ENCODE data around the gene NKD1. TPM values are rescaled to one million over a fixed set of nuclear protein-coding genes. Genes with fewer than 3 reads are reported as not detected.

The NKD1 gene
- total and polyA plus RNA-seq, 9 donors, result 2.5 to 72.1 (median 12.7) TPM

- TF ChIP-seq EP300 (IDR thresholded peaks at IDR 0.05) (no peak), POLR2A (IDR thresholded peaks at IDR 0.05) (no peak)
- TF ChIP-seq, protein P1, sequence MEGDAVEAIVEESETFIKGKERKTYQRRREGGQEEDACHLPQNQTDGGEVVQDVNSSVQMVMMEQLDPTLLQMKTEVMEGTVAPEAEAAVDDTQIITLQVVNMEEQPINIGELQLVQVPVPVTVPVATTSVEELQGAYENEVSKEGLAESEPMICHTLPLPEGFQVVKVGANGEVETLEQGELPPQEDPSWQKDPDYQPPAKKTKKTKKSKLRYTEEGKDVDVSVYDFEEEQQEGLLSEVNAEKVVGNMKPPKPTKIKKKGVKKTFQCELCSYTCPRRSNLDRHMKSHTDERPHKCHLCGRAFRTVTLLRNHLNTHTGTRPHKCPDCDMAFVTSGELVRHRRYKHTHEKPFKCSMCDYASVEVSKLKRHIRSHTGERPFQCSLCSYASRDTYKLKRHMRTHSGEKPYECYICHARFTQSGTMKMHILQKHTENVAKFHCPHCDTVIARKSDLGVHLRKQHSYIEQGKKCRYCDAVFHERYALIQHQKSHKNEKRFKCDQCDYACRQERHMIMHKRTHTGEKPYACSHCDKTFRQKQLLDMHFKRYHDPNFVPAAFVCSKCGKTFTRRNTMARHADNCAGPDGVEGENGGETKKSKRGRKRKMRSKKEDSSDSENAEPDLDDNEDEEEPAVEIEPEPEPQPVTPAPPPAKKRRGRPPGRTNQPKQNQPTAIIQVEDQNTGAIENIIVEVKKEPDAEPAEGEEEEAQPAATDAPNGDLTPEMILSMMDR (IDR thresholded peaks at IDR 0.05), result no peak
- Histone ChIP-seq H3K27me3 (no peaks in the 10 kb centered on the region), H3K4me3 (no peak overlapping the region), H3K27ac (peak overlapping the region; percentile 71 to 79), H3K36me3 (no peaks in the 10 kb centered on the region), H3K9me3 (no peaks in the 10 kb centered on the region), H3K4me1 (ENCODE audit: insufficient read depth) (peaks cover 17% of the 10 kb centered on the region)
- intact Hi-C loops (cut with DNase I), result no loop called here
- 14 to 29% (median 19%) methylated on average over 14 of the region's 14 CpGs for WGBS, 3 donors
- peak; percentile 45 to 68 (median 62) for DNase-seq
Measured at GRCh38 chr16:50573947-50574744, 25.9 kb downstream of the NKD1 start.

GRCh38 chr16:50574745-50575136 lies 26.5 kb downstream of the NKD1 start:
- no peaks in the 10 kb centered on the region for H3K9me3 ChIP-seq
- intact Hi-C loops (cut with DNase I), result no loop called here
- no peak overlapping the region for H3K4me3 ChIP-seq
- peak overlapping the region; percentile 71 to 79 for H3K27ac ChIP-seq
- H3K36me3 ChIP-seq, result no peaks in the 10 kb centered on the region
- TF ChIP-seq, protein P1 (IDR thresholded peaks at IDR 0.05), result no peak
- TF ChIP-seq POLR2A (IDR thresholded peaks at IDR 0.05), result no peak
- TF ChIP-seq EP300 (IDR thresholded peaks at IDR 0.05), result no peak
- no peaks in the 10 kb centered on the region for H3K27me3 ChIP-seq
- no peak for DNase-seq
- peaks cover 17% of the 10 kb centered on the region for H3K4me1 ChIP-seq (ENCODE audit: insufficient read depth)

DNA sequence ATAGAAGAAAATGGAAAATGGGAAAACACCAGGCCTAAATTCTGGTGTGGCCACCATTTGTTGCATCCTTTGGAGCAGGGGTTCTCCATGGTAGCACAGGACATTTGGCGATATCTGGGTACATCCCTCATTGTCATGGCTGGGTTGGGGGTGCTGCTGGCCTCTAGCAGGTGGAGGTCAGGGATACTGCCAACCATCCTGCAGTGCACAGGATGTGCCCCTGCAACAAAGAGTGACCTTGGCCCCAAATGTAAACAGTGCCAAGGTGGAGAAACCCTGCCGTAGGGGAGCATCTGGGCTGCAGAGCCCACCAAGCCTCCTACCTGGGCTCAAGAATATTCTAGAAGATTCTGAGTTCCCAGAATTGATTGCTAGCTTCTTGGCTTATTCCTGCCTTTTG lies 27.5 kb downstream of the NKD1 start:
- Histone ChIP-seq H3K4me1 (ENCODE audit: insufficient read depth) (peaks cover 19% of the 10 kb centered on the region), H3K27ac (no peak overlapping the region), H3K4me3 (no peak overlapping the region), H3K9me3 (no peaks in the 10 kb centered on the region), H3K36me3 (no peaks in the 10 kb centered on the region), H3K27me3 (no peaks in the 10 kb centered on the region)
- WGBS, 3 donors, result 87 to 95% (median 90%) methylated on average over 2 of the region's 2 CpGs
- DNase-seq, result no peak
- intact Hi-C loops (cut with DNase I), result no loop called here
- TF ChIP-seq, protein P1 (IDR thresholded peaks at IDR 0.05), result no peak
- no peak for TF ChIP-seq EP300 (IDR thresholded peaks at IDR 0.05)
- no peak for TF ChIP-seq POLR2A (IDR thresholded peaks at IDR 0.05)

DNA sequence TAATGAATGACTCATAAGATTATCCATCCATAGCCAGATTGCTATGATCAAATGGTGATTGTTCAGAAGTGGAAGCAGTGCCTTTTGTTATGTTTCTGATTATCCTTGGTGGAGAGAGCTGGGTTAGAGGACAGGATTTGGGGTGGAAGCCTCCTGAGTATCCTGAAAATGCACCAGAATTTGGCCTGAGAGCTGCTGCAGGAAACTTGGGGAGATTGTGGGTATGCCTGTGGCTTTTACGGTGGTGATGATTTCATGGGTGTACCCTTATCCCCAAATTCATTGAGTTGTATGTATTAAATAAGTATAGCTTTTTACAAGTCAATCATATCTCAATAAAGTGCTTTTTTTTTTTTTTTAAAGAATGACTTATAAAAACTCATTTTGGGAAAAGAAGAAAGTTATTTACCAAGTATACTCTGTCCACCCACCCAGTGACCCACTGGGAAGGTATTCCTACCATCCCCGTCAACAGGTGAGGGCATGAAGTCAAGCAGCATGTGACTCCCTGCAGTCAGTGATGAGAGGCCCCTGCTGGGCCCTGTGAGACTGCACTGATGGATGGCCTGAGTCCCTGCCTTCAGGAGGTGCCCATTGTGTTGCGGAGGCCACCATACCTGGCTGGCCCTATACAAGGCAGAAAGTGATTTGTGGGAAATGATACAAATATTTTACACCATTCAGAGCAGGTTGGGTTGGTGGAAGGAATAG lies 28.4 kb downstream of the NKD1 start:
- Histone ChIP-seq H3K36me3 (no peaks in the 10 kb centered on the region), H3K27ac (no peak overlapping the region), H3K9me3 (no peaks in the 10 kb centered on the region), H3K4me3 (no peak overlapping the region), H3K4me1 (ENCODE audit: insufficient read depth) (peaks cover 22% of the 10 kb centered on the region), H3K27me3 (no peaks in the 10 kb centered on the region)
- 98 to 99% (median 98%) methylated on average over 3 of the region's 3 CpGs for WGBS, 3 donors
- TF ChIP-seq, protein P1 (IDR thresholded peaks at IDR 0.05), result no peak
- no peak for TF ChIP-seq POLR2A (IDR thresholded peaks at IDR 0.05)
- TF ChIP-seq EP300 (IDR thresholded peaks at IDR 0.05), result no peak
- intact Hi-C loops (cut with DNase I), result no loop called here
- DNase-seq, result no peak
